ENCODE measurements around the gene GCNT2. TPM values are rescaled to one million over a fixed set of nuclear protein-coding genes. Genes with fewer than 3 reads are reported as not detected.

Gene GCNT2
- total RNA-seq, 1 donor from 2014 or later, result 16.7 TPM

GRCh38 chr6:10588562-10589428 is 67.6 kb downstream of the GCNT2 start:
- intact Hi-C loops (cut with DNase I), result no loop called here
- no peak for TF ChIP-seq CTCF (IDR thresholded peaks at IDR 0.05)
- no peaks in the 10 kb centered on the region for H3K9me3 ChIP-seq
- H3K4me3 ChIP-seq, result no peak overlapping the region
- H3K4me1 ChIP-seq, result peaks cover 0 to 3% of the 10 kb centered on the region in 2 donors
- no peak overlapping the region for H3K27ac ChIP-seq
- no peaks in the 10 kb centered on the region for H3K27me3 ChIP-seq
- no peak for DNase-seq (ENCODE audit: low spot score in 2 of 2)
- no peaks in the 10 kb centered on the region for H3K36me3 ChIP-seq

- Histone ChIP-seq H3K9me3 (no peaks in the 10 kb centered on the region), H3K4me1 (peaks cover 0 to 3% of the 10 kb centered on the region in 2 donors), H3K36me3 (no peaks in the 10 kb centered on the region), H3K4me3 (no peak overlapping the region), H3K27me3 (no peaks in the 10 kb centered on the region), H3K27ac (no peak overlapping the region)
- no peak for DNase-seq (ENCODE audit: low spot score in 2 of 2)
- no peak for TF ChIP-seq CTCF (IDR thresholded peaks at IDR 0.05)
- intact Hi-C loops (cut with DNase I), result no loop called here
Measured at GRCh38 chr6:10589429-10589727, 68.2 kb downstream of the GCNT2 start.

GRCh38 chr6:10589983-10590382 is 68.8 kb downstream of the GCNT2 start:
- H3K36me3 ChIP-seq, result no peaks in the 10 kb centered on the region
- intact Hi-C loops (cut with DNase I), result no loop called here
- TF ChIP-seq CTCF (IDR thresholded peaks at IDR 0.05), result no peak
- DNase-seq (ENCODE audit: low spot score in 2 of 2), result no peak
- no peaks in the 10 kb centered on the region for H3K27me3 ChIP-seq
- H3K4me1 ChIP-seq, result peaks cover 0 to 3% of the 10 kb centered on the region in 2 donors
- no peak overlapping the region for H3K27ac ChIP-seq
- no peaks in the 10 kb centered on the region for H3K9me3 ChIP-seq
- no peak overlapping the region for H3K4me3 ChIP-seq

- Histone ChIP-seq H3K27me3 (no peaks in the 10 kb centered on the region), H3K4me3 (no peak overlapping the region), H3K27ac (no peak overlapping the region), H3K9me3 (no peaks in the 10 kb centered on the region), H3K36me3 (no peaks in the 10 kb centered on the region), H3K4me1 (peaks cover 0 to 3% of the 10 kb centered on the region in 2 donors)
- intact Hi-C loops (cut with DNase I), result no loop called here
- no peak for DNase-seq (ENCODE audit: low spot score in 2 of 2)
- no peak for TF ChIP-seq CTCF (IDR thresholded peaks at IDR 0.05)
Measured at GRCh38 chr6:10591422-10592160, 70.4 kb downstream of the GCNT2 start.

GRCh38 chr6:10595731-10596664 is 74.8 kb downstream of the GCNT2 start:
- Histone ChIP-seq H3K36me3 (no peaks in the 10 kb centered on the region), H3K27ac (no peak overlapping the region), H3K4me1 (no peaks in the 10 kb centered on the region), H3K9me3 (no peaks in the 10 kb centered on the region), H3K27me3 (no peaks in the 10 kb centered on the region), H3K4me3 (no peak overlapping the region)
- TF ChIP-seq CTCF (IDR thresholded peaks at IDR 0.05), result no peak
- no peak for DNase-seq (ENCODE audit: low spot score in 2 of 2)
- intact Hi-C loops (cut with DNase I), result no loop called here
